ENCODE data around the gene RIMBP3B. TPM values are rescaled to one million over a fixed set of nuclear protein-coding genes. Genes with fewer than 3 reads are reported as not detected.
"Not testable (repeated sequence)": the region's sequence is repeated elsewhere in the genome, so short reads cannot be mapped to it uniquely, and the experiment has no call there.

Gene RIMBP3B
- polyA plus RNA-seq, 4 donors, result 0.01 to 0.07 TPM; not detected in 2

DNA sequence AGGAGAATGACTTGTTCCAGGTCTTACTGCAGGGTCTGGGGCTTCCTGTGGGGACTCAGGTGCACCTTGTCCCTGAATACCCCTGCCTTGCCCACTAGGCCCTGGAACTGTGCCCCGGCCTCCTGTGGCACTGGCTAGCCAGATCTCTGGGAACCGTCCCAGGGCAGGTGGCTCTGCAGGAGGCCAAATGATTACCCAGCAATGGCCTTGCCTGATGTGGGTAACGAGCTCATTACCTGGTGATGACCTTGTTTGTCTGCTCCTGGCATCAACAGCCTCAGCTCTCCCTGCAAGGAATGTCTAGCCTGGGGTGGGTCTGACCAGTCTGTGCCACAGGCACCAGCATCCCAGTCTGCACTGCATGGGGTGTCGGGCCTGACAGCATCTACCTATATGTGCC lies 18.2 kb upstream of the RIMBP3B start:
- H3K27ac ChIP-seq (ENCODE audit: low read depth in 1 of 3, low read length in 2 of 3); H3K36me3 ChIP-seq (ENCODE audit: control insufficient read depth in 3 of 3, insufficient read depth in 2 of 3, low read depth in 1 of 3, low read length in 3 of 3); FAIRE-seq; H3K9me3 ChIP-seq (ENCODE audit: control insufficient read depth in 2 of 2, insufficient read depth in 1 of 2, low read depth in 1 of 2, low read length in 1 of 2); DNase-seq; H3K4me1 ChIP-seq (ENCODE audit: control insufficient read depth in 3 of 3, insufficient read depth in 2 of 3, low read depth in 1 of 3, low read length in 2 of 3); H3K4me3 ChIP-seq (ENCODE audit: low read depth in 1 of 3, low read length in 3 of 3); H3K27me3 ChIP-seq (ENCODE audit: control insufficient read depth in 3 of 3, insufficient read depth in 3 of 3, low read length in 3 of 3): not testable (repeated sequence)
- 54% methylated on average over 1 of the region's 4 CpGs; no CpG with 5 or more reads in 2 of the 3 donors for WGBS, 3 donors

DNA sequence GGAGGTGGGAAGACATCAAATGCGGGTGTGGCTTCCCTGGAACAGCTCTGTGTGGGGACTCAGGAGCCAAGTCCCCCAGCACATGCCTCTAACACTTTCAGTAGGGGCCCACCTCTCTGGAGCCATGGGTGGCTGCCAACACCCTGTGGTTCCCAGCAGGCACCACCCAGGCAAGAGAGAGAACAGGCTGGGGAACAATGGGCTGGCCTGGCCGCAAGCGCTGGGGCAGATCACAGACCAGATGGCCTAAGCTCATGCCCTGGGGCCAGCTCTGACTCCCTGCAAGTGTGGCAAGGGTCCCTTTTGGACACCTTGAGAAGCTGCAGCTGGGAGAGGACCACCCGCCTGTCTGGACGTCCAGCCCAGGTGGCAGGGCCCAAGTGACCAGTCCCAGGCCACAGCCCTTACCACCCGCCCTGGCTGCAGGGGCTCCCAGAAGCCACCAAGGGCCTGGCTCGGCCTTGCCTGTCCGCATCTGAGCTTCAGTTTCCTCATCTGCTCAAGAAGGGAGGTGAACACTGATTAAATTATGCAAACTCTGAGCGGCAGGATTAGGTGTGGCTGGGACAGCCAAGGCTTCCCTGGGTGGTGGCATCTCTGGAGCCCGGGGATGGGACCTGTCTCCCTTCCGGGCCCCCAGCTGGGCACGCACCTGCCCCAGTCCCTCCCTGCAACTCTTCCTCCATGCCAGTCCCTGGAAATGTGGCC lies 14.8 kb upstream of the RIMBP3B start:
- not testable (repeated sequence) for H3K27ac ChIP-seq (ENCODE audit: low read depth in 1 of 3, low read length in 2 of 3); DNase-seq; H3K4me3 ChIP-seq (ENCODE audit: low read depth in 1 of 3, low read length in 3 of 3); FAIRE-seq; H3K9me3 ChIP-seq (ENCODE audit: control insufficient read depth in 2 of 2, insufficient read depth in 1 of 2, low read depth in 1 of 2, low read length in 1 of 2); H3K27me3 ChIP-seq (ENCODE audit: control insufficient read depth in 3 of 3, insufficient read depth in 3 of 3, low read length in 3 of 3); H3K36me3 ChIP-seq (ENCODE audit: control insufficient read depth in 3 of 3, insufficient read depth in 2 of 3, low read depth in 1 of 3, low read length in 3 of 3); H3K4me1 ChIP-seq (ENCODE audit: control insufficient read depth in 3 of 3, insufficient read depth in 2 of 3, low read depth in 1 of 3, low read length in 2 of 3)
- 88 to 93% (median 89%) methylated on average over 2 to 3 of the region's 12 CpGs for WGBS, 3 donors

DNA sequence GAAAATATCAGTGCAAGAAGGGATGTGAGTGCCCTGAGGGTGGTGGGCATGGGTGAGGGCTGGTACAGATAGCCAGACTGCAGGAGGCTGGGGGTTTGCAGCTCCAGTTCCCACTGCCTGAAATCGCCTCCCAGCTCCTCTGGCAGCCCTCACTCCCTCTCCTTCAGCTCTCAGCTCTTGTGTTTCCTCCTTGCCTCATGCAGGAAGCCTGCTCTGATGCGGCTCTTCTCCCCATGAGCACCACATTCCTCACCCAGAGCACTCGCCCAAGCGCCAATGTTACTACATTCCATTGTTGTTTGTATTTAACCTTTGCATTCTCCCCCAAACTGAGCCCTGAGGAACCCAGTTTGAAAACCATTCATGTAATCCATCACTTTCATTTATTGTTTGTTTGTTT lies 7.7 kb upstream of the RIMBP3B start:
- DNase-seq; H3K36me3 ChIP-seq (ENCODE audit: control insufficient read depth in 3 of 3, insufficient read depth in 2 of 3, low read depth in 1 of 3, low read length in 3 of 3); FAIRE-seq; H3K4me3 ChIP-seq (ENCODE audit: low read depth in 1 of 3, low read length in 3 of 3); H3K9me3 ChIP-seq (ENCODE audit: control insufficient read depth in 2 of 2, insufficient read depth in 1 of 2, low read depth in 1 of 2, low read length in 1 of 2); H3K27ac ChIP-seq (ENCODE audit: low read depth in 1 of 3, low read length in 2 of 3); H3K4me1 ChIP-seq (ENCODE audit: control insufficient read depth in 3 of 3, insufficient read depth in 2 of 3, low read depth in 1 of 3, low read length in 2 of 3); H3K27me3 ChIP-seq (ENCODE audit: control insufficient read depth in 3 of 3, insufficient read depth in 3 of 3, low read length in 3 of 3): not testable (repeated sequence)
- no CpG with 5 or more reads among the region's 4 CpGs for WGBS, 3 donors

DNA sequence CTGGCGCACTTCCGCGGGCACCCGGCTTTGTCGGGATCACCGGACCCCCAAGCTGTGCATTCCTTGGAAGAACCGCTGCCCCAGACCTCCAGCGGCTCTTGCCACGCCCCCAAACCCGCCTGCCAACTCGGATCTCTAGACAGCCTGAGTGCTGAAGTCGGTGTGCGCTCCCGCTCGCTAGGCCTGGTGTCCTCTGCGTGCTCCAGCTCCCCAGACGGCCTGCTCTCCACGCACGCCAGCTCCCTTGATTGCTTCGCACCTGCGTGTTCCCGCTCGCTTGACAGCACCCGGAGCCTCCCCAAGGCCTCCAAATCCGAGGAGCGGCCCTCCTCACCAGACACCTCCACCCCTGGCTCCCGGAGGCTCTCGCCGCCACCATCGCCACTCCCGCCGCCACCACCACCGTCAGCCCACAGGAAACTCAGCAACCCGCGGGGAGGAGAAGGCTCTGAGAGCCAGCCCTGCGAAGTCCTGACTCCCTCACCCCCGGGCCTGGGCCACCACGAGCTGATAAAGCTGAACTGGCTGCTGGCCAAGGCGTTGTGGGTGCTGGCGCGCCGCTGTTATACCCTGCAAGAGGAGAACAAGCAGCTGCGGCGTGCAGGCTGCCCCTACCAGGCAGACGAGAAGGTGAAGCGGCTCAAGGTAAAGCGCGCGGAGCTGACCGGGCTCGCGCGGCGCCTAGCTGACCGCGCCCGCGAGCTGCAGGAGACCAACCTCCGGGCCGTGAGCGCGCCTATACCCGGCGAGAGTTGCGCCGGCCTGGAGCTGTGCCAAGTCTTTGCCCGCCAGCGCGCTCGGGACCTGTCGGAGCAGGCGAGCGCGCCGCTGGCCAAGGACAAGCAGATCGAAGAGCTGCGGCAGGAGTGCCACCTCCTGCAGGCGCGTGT lies 1.2 kb downstream of the RIMBP3B start:
- not testable (repeated sequence) for H3K4me3 ChIP-seq (ENCODE audit: low read depth in 1 of 3, low read length in 3 of 3); FAIRE-seq; H3K36me3 ChIP-seq (ENCODE audit: control insufficient read depth in 3 of 3, insufficient read depth in 2 of 3, low read depth in 1 of 3, low read length in 3 of 3); H3K27ac ChIP-seq (ENCODE audit: low read depth in 1 of 3, low read length in 2 of 3); H3K9me3 ChIP-seq (ENCODE audit: control insufficient read depth in 2 of 2, insufficient read depth in 1 of 2, low read depth in 1 of 2, low read length in 1 of 2); H3K4me1 ChIP-seq (ENCODE audit: control insufficient read depth in 3 of 3, insufficient read depth in 2 of 3, low read depth in 1 of 3, low read length in 2 of 3); H3K27me3 ChIP-seq (ENCODE audit: control insufficient read depth in 3 of 3, insufficient read depth in 3 of 3, low read length in 3 of 3); DNase-seq
- no CpG with 5 or more reads among the region's 79 CpGs for WGBS, 3 donors

DNA sequence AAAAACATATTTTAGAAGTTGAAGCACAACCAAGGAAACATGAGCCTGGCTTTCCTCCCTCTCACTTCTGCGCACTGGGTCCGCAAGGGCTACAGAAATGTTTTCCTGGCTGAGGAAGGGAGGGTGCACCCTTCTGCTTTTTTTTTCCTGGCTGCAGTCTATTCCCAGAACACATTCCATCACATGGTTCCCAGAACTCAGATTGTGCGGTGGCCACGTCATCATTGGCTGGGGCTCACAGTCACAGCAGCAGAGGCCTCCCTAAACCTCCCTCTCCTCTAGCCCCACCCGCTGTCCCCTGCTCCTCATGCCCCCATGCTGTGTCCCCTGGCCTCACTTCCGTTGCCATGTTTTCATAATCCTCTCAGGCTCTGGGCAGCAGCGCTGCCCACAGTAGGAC lies 5.9 kb downstream of the RIMBP3B start:
- not testable (repeated sequence) for H3K36me3 ChIP-seq (ENCODE audit: control insufficient read depth in 3 of 3, insufficient read depth in 2 of 3, low read depth in 1 of 3, low read length in 3 of 3); FAIRE-seq; H3K9me3 ChIP-seq (ENCODE audit: control insufficient read depth in 2 of 2, insufficient read depth in 1 of 2, low read depth in 1 of 2, low read length in 1 of 2); H3K4me1 ChIP-seq (ENCODE audit: control insufficient read depth in 3 of 3, insufficient read depth in 2 of 3, low read depth in 1 of 3, low read length in 2 of 3); H3K27ac ChIP-seq (ENCODE audit: low read depth in 1 of 3, low read length in 2 of 3); H3K4me3 ChIP-seq (ENCODE audit: low read depth in 1 of 3, low read length in 3 of 3); DNase-seq; H3K27me3 ChIP-seq (ENCODE audit: control insufficient read depth in 3 of 3, insufficient read depth in 3 of 3, low read length in 3 of 3)
- WGBS, 3 donors, result no CpG with 5 or more reads among the region's 7 CpGs

DNA sequence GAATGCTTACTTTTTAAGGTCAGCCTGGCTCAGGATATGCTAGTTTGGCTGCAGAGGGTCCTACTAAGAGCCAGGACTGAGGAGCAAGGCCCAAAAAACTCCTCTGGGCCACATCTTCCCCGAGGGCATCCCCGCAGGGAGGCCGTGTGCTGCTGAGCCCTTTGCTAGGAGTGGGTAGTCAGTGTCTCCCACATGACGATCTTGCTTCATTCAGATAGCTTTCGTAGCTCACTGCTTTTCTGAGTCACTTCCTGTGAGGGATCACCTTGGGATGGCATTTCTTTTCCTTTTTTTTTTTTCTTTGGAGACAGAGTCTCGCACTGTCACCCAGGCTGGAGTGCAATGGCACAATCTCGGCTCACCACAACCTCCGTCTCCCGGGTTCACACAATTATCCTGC lies 6.5 kb downstream of the RIMBP3B start:
- not testable (repeated sequence) for H3K4me3 ChIP-seq (ENCODE audit: low read depth in 1 of 3, low read length in 3 of 3); H3K36me3 ChIP-seq (ENCODE audit: control insufficient read depth in 3 of 3, insufficient read depth in 2 of 3, low read depth in 1 of 3, low read length in 3 of 3); DNase-seq; H3K4me1 ChIP-seq (ENCODE audit: control insufficient read depth in 3 of 3, insufficient read depth in 2 of 3, low read depth in 1 of 3, low read length in 2 of 3); H3K27ac ChIP-seq (ENCODE audit: low read depth in 1 of 3, low read length in 2 of 3); FAIRE-seq; H3K9me3 ChIP-seq (ENCODE audit: control insufficient read depth in 2 of 2, insufficient read depth in 1 of 2, low read depth in 1 of 2, low read length in 1 of 2); H3K27me3 ChIP-seq (ENCODE audit: control insufficient read depth in 3 of 3, insufficient read depth in 3 of 3, low read length in 3 of 3)
- WGBS, 3 donors, result no CpG with 5 or more reads among the region's 9 CpGs

DNA sequence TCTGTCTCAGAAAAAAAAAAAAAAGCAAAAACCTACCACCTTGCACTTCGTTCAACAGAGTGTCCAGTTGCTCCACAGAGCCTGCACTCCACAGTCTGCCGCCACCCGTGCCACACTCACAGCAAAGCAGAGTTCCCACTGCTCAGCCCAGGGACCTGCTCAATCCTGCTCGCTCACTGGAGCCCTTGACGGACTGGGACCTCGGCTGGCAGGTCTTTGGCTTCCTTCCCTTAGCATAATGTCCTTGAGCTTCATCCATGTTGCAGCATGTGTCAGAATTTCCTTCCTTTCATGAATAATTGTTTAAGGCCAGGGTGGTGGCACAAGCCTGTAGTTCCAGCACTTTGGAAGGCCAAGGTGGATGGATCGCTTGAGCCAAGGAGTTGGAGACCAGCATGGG lies 11.1 kb downstream of the RIMBP3B start:
- not testable (repeated sequence) for DNase-seq; H3K27ac ChIP-seq (ENCODE audit: low read depth in 1 of 3, low read length in 2 of 3); H3K27me3 ChIP-seq (ENCODE audit: control insufficient read depth in 3 of 3, insufficient read depth in 3 of 3, low read length in 3 of 3); H3K36me3 ChIP-seq (ENCODE audit: control insufficient read depth in 3 of 3, insufficient read depth in 2 of 3, low read depth in 1 of 3, low read length in 3 of 3); H3K4me3 ChIP-seq (ENCODE audit: low read depth in 1 of 3, low read length in 3 of 3); H3K9me3 ChIP-seq (ENCODE audit: control insufficient read depth in 2 of 2, insufficient read depth in 1 of 2, low read depth in 1 of 2, low read length in 1 of 2); H3K4me1 ChIP-seq (ENCODE audit: control insufficient read depth in 3 of 3, insufficient read depth in 2 of 3, low read depth in 1 of 3, low read length in 2 of 3); FAIRE-seq
- WGBS, 3 donors, result no CpG with 5 or more reads among the region's 7 CpGs

DNA sequence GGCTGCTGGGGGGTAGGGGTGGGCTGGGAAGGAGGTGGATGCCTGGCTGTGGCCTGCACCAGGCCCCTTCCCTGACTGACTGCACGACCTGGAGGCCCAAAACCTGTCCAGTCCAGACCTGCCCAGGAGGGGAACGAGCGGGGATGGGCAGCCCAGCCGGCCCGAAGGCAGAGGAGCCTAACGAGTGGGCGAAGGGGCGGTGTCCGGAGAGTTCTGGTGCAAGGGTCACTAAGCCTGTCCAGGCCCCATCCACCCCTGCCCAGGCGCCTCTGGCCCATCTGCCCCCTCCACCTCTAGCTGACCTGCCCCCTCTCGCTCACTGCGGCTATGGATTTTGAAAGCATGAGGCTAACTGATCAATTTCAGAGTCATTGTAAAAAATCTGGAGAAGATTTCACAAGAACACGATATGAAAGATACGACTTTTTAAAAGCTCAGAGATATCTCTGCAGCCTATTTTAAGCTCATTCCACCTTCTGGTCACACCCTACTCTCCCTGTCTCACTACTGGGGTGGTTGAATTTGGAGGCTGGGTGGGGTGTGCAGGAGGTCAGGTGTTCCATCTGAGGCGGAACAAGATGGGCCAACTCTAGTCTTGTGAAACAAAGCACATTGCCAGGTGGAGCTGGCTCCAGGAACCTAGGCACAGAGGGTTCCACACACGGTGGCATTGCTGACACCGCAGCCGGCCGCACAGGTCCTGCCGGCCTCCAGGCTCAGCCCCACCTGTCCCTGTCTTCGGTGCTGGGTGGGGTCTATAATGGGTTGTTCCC lies 17.8 kb downstream of the RIMBP3B start:
- no CpG with 5 or more reads among the region's 21 CpGs for WGBS, 3 donors
- H3K27ac ChIP-seq (ENCODE audit: low read depth in 1 of 3, low read length in 2 of 3); H3K27me3 ChIP-seq (ENCODE audit: control insufficient read depth in 3 of 3, insufficient read depth in 3 of 3, low read length in 3 of 3); H3K4me3 ChIP-seq (ENCODE audit: low read depth in 1 of 3, low read length in 3 of 3); DNase-seq; H3K9me3 ChIP-seq (ENCODE audit: control insufficient read depth in 2 of 2, insufficient read depth in 1 of 2, low read depth in 1 of 2, low read length in 1 of 2); H3K36me3 ChIP-seq (ENCODE audit: control insufficient read depth in 3 of 3, insufficient read depth in 2 of 3, low read depth in 1 of 3, low read length in 3 of 3); FAIRE-seq; H3K4me1 ChIP-seq (ENCODE audit: control insufficient read depth in 3 of 3, insufficient read depth in 2 of 3, low read depth in 1 of 3, low read length in 2 of 3): not testable (repeated sequence)
